Common myeloid progenitor, CD34-positive (primary cell): ENCODE measurements around the gene CDHR5.
A peak's percentile ranks its signal among the peaks of the same experiment; 100 is the strongest.

Experiments used
- CTCF ChIA-PET: fragments of 350-600 bp; sonication (Branson Sonifier 250); formaldehyde crosslinking; loops from one replicate; lab custom pipeline; 2021; ENCODE audit warnings: antibody characterized with exemption; lab: Charles Lee
- POLR2A ChIA-PET: fragments of 350-600 bp; sonication (Branson Sonifier 250); formaldehyde crosslinking; loops from one replicate; lab custom pipeline; 2021; ENCODE audit warnings: antibody characterized with exemption; lab: Charles Lee
- DNase-seq, 3 donors: peaks; one replicate each; pipeline versions ENCODE4 v3.0.0 to v3.0.0-alpha.2; 2013
- H3K27ac ChIP-seq, 2 experiments: 1 replicate in 1 of 2; 2 replicates in 1 of 2; pipeline ENCODE4 v1.7.0; 2013; ENCODE audit warnings: inconsistent platforms in 2 of 2, low read length in 2 of 2, mild to moderate bottlenecking in 2 of 2, low read depth in 1 of 2, moderate library complexity in 1 of 2; ENCODE audit not compliant: severe bottlenecking in 2 of 2, insufficient read depth in 1 of 2, poor library complexity in 1 of 2
- H3K27me3 ChIP-seq, 5 experiments: replicated peaks in 2 of 5; 1 replicate in 3 of 5; 2 replicates in 2 of 5; pipeline versions ENCODE4 v1.6.1 to v1.7.0; 2013; ENCODE audit warnings: low read length in 4 of 5, mild to moderate bottlenecking in 2 of 5, moderate library complexity in 2 of 5, inconsistent platforms in 1 of 5; ENCODE audit not compliant: insufficient read depth in 5 of 5, control insufficient read depth in 4 of 5
- H3K36me3 ChIP-seq, 4 experiments: 1 replicate in 2 of 4; 2 replicates in 2 of 4; pipeline versions ENCODE4 v1.6.1 to v1.7.0; 2013; ENCODE audit warnings: low read length in 3 of 4, control low read depth in 1 of 4, mild to moderate bottlenecking in 1 of 4; ENCODE audit not compliant: control insufficient read depth in 4 of 4, insufficient read depth in 4 of 4
- H3K4me1 ChIP-seq, 4 experiments: 1 replicate in 3 of 4; 2 replicates in 1 of 4; pipeline versions ENCODE4 v1.6.1 to v1.7.1; 2013; ENCODE audit warnings: low read length in 3 of 4, mild to moderate bottlenecking in 3 of 4, control low read depth in 1 of 4, inconsistent platforms in 1 of 4, moderate library complexity in 1 of 4; ENCODE audit not compliant: control insufficient read depth in 4 of 4, insufficient read depth in 4 of 4; ENCODE audit errors: control extremely low read depth in 1 of 4
- H3K4me3 ChIP-seq, 7 experiments: 1 replicate in 4 of 7; 2 replicates in 3 of 7; pipeline versions ENCODE4 v1.5.1 to v1.7.0; 2013; ENCODE audit warnings: mild to moderate bottlenecking in 7 of 7, low read length in 6 of 7, moderate library complexity in 6 of 7, inconsistent platforms in 2 of 7, low read depth in 2 of 7, control low read depth in 1 of 7; ENCODE audit not compliant: insufficient read depth in 4 of 7, control insufficient read depth in 1 of 7; ENCODE audit errors: extremely low read depth in 1 of 7
- H3K9me3 ChIP-seq, 5 experiments: 1 replicate in 4 of 5; 2 replicates in 1 of 5; pipeline versions ENCODE4 v1.6.1 to v1.7.1; 2013; ENCODE audit warnings: low read length in 4 of 5, mild to moderate bottlenecking in 2 of 5, inconsistent platforms in 1 of 5, low read depth in 1 of 5, moderate library complexity in 1 of 5; ENCODE audit not compliant: control insufficient read depth in 4 of 5, insufficient read depth in 2 of 5; ENCODE audit errors: control extremely low read depth in 1 of 5
- WGBS: methylation state at CpG from one replicate; pipeline ENCODE4 v1.1.5; 2013; ENCODE audit not compliant: insufficient coverage; 5-methylcytosine and 5-hydroxymethylcytosine counted together

The CDHR5 gene

GRCh38 chr11:645536-645935 is 20.8 kb upstream of the CDHR5 start:
- whole genome bisulfite sequencing: 89% methylated on average over 16 of the region's 16 CpGs
- DNase-seq: no peak
- ChIA-PET POLR2A (no interaction called here), CTCF (interaction anchor here (1.5 kb wide), 1 partner anchor 10 kb away, joined by 3 read pairs; no protein-coding TSS in a partner anchor)
- H3K9me3 ChIP-seq: no peaks in the 10 kb centered on the region
- H3K27me3 ChIP-seq: peaks cover 0 to 2% (median 0%) of the 10 kb centered on the region in 5 experiments
- peaks cover 0 to 35% (median 17%) of the 10 kb centered on the region in 4 experiments for H3K36me3 ChIP-seq
- H3K4me3 ChIP-seq: no peak overlapping the region
- H3K27ac ChIP-seq: no peak overlapping the region
- peaks cover 0 to 20% (median 11%) of the 10 kb centered on the region in 4 experiments for H3K4me1 ChIP-seq

- Histone ChIP-seq H3K27me3 (peaks cover 0 to 13% (median 4%) of the 10 kb centered on the region in 5 experiments), H3K4me3 (no peak overlapping the region), H3K27ac (no peak overlapping the region), H3K36me3 (peaks cover 0 to 31% (median 14%) of the 10 kb centered on the region in 4 experiments), H3K4me1 (peaks cover 0 to 26% (median 23%) of the 10 kb centered on the region in 4 experiments), H3K9me3 (no peaks in the 10 kb centered on the region)
- CTCF ChIA-PET: interaction anchor here (1.3 kb wide), 1 partner anchor 20 kb away, joined by 3 read pairs; no protein-coding TSS in a partner anchor
- POLR2A ChIA-PET: no interaction called here
- DNase-seq: no peak
- 99% methylated on average over 38 of the region's 50 CpGs for WGBS
Observed at GRCh38 chr11:643849-644738, 19.3 kb upstream of the CDHR5 start.

DNA sequence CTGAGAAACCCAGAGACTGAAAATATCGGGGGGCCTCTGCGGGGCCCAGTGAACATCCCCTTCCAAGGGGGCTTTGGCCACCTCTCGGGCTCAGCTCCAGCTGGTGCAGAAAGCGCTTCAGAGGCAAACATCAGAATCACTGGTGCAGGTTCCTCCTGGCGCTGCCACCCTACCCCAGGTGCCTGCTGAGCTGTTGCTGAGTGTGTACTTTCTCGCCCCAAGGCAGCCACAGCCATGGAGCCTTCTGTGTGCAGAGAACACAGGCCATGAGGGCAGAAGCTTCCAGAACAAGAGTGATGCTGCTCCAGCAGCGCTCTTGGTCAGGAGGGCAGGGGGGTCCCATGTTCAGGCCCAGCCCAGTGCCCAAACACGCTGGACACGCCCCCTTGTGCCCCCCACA is 18.6 kb upstream of the CDHR5 start:
- H3K4me3 ChIP-seq: no peak overlapping the region
- H3K27ac ChIP-seq: no peak overlapping the region
- WGBS: 89% methylated on average over 9 of the region's 9 CpGs
- ChIA-PET POLR2A (no interaction called here), CTCF (interaction anchor here (1.3 kb wide), 1 partner anchor 21 kb away, joined by 3 read pairs; no protein-coding TSS in a partner anchor)
- no peaks in the 10 kb centered on the region for H3K9me3 ChIP-seq
- H3K27me3 ChIP-seq: peaks cover 0 to 20% (median 4%) of the 10 kb centered on the region in 5 experiments
- H3K36me3 ChIP-seq: peaks cover 0 to 31% (median 14%) of the 10 kb centered on the region in 4 experiments
- no peak for DNase-seq
- peaks cover 0 to 26% (median 25%) of the 10 kb centered on the region in 4 experiments for H3K4me1 ChIP-seq

DNA sequence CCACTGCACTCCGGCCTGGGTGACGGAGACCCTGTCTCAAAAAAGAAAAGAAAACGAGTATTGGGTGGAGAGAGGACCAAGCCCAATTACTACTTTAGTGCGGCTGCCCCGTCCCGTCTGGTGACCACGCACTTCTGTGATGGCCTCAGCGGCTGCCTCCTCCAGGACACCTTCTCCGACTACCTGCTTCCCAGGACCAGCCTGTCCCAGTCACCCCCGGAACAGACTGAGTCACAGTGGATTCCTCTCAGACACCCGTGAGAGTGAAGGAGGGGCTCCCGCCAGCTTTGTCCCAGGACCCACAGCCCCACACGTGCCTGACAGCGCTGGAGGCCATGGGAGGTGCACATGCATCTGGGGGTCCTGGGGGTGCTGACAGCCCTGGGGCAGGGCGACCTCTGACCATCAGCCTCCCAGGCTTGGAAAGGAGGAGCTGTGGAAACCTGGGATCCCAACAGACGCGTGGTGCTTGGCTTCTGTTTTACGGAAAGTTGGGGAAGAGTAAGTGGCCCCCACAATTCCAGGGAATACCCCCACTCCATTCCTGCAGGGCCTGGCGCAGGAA is 17.1 kb upstream of the CDHR5 start:
- ChIA-PET POLR2A (no interaction called here), CTCF (interaction anchor here (0.8 to 1.0 kb wide), 2 partner anchors 10 to 19 kb away, joined by 3 read pairs; no protein-coding TSS in a partner anchor)
- no peak for DNase-seq
- Histone ChIP-seq H3K27ac (no peak overlapping the region), H3K4me3 (no peak overlapping the region), H3K27me3 (peaks cover 0 to 35% (median 13%) of the 10 kb centered on the region in 5 experiments), H3K9me3 (no peaks in the 10 kb centered on the region), H3K4me1 (peaks cover 0 to 35% (median 31%) of the 10 kb centered on the region in 4 experiments), H3K36me3 (peaks cover 0 to 30% (median 13%) of the 10 kb centered on the region in 4 experiments)
- 91% methylated on average over 12 of the region's 19 CpGs for WGBS

GRCh38 chr11:640021-640706 is 15.4 kb upstream of the CDHR5 start:
- H3K4me3 ChIP-seq: peak overlapping the region in 5 of 7 experiments; percentile 3 to 64 (median 42)
- peaks cover 0 to 36% (median 33%) of the 10 kb centered on the region in 4 experiments for H3K4me1 ChIP-seq
- H3K27me3 ChIP-seq: peaks cover 0 to 49% (median 13%) of the 10 kb centered on the region in 5 experiments
- peak in 2 of 3 donors; percentile 59 to 68 for DNase-seq
- peaks cover 0 to 21% (median 9%) of the 10 kb centered on the region in 4 experiments for H3K36me3 ChIP-seq
- no peaks in the 10 kb centered on the region for H3K9me3 ChIP-seq
- no peak overlapping the region for H3K27ac ChIP-seq
- POLR2A ChIA-PET: no interaction called here
- CTCF ChIA-PET: interaction anchor here (1.0 kb wide), 1 partner anchor 22 kb away, joined by 3 read pairs; no protein-coding TSS in a partner anchor
- 1% methylated on average over 37 of the region's 69 CpGs for WGBS

DNA sequence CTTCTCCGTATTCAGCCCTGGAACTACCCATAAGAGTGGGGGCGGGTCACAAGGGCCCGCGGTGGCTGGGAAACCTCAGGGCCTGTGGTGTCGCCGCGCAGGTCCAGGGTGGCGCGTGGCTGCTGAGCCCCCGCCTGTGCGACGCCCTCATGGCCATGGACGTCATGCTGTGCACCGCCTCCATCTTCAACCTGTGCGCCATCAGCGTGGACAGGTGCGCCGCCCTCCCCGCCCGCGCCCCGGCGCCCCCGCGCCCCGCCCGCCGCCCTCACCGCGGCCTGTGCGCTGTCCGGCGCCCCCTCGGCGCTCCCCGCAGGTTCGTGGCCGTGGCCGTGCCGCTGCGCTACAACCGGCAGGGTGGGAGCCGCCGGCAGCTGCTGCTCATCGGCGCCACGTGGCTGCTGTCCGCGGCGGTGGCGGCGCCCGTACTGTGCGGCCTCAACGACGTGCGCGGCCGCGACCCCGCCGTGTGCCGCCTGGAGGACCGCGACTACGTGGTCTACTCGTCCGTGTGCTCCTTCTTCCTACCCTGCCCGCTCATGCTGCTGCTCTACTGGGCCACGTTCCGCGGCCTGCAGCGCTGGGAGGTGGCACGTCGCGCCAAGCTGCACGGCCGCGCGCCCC is 14.7 kb upstream of the CDHR5 start:
- Histone ChIP-seq H3K9me3 (no peaks in the 10 kb centered on the region), H3K36me3 (peaks cover 0 to 19% (median 8%) of the 10 kb centered on the region in 4 experiments), H3K4me3 (peak overlapping the region in 1 of 7 experiments; percentile 16), H3K4me1 (peaks cover 0 to 36% (median 33%) of the 10 kb centered on the region in 4 experiments), H3K27ac (no peak overlapping the region), H3K27me3 (peaks cover 0 to 49% (median 13%) of the 10 kb centered on the region in 5 experiments)
- ChIA-PET POLR2A (no interaction called here), CTCF (interaction anchor here (0.9 kb wide), 1 partner anchor 125 kb away, joined by 3 read pairs; no protein-coding TSS in a partner anchor)
- WGBS: 10% methylated on average over 57 of the region's 80 CpGs
- DNase-seq: peak in 2 of 3 donors; percentile 28 to 44
